Measurements from ENCODE around the gene PLS3. TPM values are rescaled to one million over a fixed set of nuclear protein-coding genes. Genes with fewer than 3 reads are reported as not detected.
A peak's percentile ranks its signal among the peaks of the same experiment; 100 is the strongest.

PLS3 gene
- total and polyA plus RNA-seq, 2 experiments from 2014 or later = 114 to 218 TPM

DNA sequence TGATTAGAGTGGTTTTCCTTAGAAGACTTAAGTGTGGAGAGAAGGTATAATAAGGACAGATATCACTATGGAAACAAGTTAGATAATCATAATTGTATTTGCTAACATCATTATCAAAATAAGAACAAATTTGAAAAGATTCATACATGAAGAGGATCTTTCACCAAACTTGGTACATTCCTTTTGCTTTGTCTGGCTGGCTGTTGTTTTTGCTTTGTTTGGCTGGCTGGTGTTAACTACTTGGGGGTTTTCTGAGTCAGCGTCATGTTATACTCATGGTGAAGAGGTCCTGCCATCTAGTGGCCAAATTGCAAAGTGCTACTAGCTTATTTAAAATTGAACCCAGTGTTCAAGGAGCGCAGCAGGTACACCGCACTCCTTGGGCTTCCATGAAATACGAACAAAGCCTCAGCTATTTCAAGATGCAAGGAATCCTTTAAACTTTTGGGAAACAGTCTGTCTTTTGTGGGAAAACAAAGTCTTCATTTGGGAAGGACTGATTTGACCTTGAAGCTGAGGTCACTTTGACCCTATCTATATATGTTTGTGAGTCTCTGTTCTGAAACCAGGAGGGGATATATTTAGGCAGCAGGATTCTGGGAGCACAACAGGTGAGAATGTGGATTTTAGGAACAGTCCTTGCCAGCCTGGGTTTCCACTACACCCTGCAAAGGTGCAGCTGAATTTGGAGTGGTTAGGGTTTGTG is 129.7 kb downstream of the PLS3 start:
- Histone ChIP-seq H3K27me3 (no peaks in the 10 kb centered on the region), H3K9me3 (ENCODE audit: low read depth) (no peaks in the 10 kb centered on the region), H3K4me3 (no peak overlapping the region), H3K27ac (no peak overlapping the region), H3K36me3 (no peaks in the 10 kb centered on the region), H3K4me1 (ENCODE audit: low read depth) (no peaks in the 10 kb centered on the region)
- peak; percentile 87 to 88 for DNase-seq (ENCODE audit: low read depth in 1 of 2, low spot score in 1 of 2)
- TF ChIP-seq, protein P1, sequence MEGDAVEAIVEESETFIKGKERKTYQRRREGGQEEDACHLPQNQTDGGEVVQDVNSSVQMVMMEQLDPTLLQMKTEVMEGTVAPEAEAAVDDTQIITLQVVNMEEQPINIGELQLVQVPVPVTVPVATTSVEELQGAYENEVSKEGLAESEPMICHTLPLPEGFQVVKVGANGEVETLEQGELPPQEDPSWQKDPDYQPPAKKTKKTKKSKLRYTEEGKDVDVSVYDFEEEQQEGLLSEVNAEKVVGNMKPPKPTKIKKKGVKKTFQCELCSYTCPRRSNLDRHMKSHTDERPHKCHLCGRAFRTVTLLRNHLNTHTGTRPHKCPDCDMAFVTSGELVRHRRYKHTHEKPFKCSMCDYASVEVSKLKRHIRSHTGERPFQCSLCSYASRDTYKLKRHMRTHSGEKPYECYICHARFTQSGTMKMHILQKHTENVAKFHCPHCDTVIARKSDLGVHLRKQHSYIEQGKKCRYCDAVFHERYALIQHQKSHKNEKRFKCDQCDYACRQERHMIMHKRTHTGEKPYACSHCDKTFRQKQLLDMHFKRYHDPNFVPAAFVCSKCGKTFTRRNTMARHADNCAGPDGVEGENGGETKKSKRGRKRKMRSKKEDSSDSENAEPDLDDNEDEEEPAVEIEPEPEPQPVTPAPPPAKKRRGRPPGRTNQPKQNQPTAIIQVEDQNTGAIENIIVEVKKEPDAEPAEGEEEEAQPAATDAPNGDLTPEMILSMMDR (IDR thresholded peaks at IDR 0.05; ENCODE audit: low read depth, low read length) = peak; percentile 58

DNA sequence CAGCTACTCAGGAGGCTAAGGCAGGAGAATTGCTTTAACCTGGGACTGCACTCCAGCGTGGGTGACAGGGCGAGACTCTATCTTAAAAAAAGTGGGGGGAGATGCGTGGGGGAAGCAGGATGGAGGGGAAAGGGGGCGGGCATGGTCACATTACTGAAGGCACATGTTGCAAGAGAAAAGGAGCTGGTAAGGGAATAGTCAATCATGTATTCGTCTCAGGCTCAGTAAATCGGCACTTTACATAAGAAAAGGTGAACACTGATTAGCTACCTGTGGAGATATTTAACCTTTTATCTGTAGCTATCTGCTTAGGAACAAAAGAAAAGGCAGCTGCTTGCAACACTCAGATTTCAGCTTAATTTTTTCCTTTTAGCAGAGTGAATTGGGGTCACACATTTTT is 132.5 kb downstream of the PLS3 start:
- TF ChIP-seq, protein P1 (IDR thresholded peaks at IDR 0.05; ENCODE audit: low read depth, low read length) = no peak
- DNase-seq (ENCODE audit: low read depth in 1 of 2, low spot score in 1 of 2) = no peak
- no peaks in the 10 kb centered on the region for H3K27me3 ChIP-seq
- no peak overlapping the region for H3K4me3 ChIP-seq
- no peaks in the 10 kb centered on the region for H3K36me3 ChIP-seq
- H3K4me1 ChIP-seq (ENCODE audit: low read depth) = no peaks in the 10 kb centered on the region
- no peaks in the 10 kb centered on the region for H3K9me3 ChIP-seq (ENCODE audit: low read depth)
- H3K27ac ChIP-seq = no peak overlapping the region

DNA sequence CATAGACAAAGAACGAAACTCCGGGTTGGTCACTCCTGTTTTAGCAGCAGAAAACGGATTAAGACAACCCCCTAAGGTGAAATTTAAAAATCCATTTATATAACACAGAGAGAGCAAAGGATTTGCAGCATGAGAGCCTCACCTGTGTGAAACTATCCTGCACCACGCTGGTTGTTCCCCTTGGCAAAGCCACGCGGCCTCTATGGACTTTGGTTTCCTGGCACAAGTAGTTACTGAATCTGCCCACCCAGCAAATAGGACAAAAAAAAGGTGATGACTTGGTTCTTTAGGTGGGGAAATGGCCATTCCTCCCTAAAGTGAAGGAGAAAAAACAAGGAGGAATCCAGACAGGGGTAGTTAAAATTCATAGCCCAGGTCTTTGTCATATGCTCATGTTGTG is 133.1 kb downstream of the PLS3 start:
- H3K9me3 ChIP-seq (ENCODE audit: low read depth) = no peaks in the 10 kb centered on the region
- H3K4me1 ChIP-seq (ENCODE audit: low read depth) = no peaks in the 10 kb centered on the region
- no peak for DNase-seq (ENCODE audit: low read depth in 1 of 2, low spot score in 1 of 2)
- no peaks in the 10 kb centered on the region for H3K27me3 ChIP-seq
- H3K36me3 ChIP-seq = no peaks in the 10 kb centered on the region
- no peak overlapping the region for H3K4me3 ChIP-seq
- H3K27ac ChIP-seq = no peak overlapping the region
- TF ChIP-seq, protein P1 (IDR thresholded peaks at IDR 0.05; ENCODE audit: low read depth, low read length) = no peak

DNA sequence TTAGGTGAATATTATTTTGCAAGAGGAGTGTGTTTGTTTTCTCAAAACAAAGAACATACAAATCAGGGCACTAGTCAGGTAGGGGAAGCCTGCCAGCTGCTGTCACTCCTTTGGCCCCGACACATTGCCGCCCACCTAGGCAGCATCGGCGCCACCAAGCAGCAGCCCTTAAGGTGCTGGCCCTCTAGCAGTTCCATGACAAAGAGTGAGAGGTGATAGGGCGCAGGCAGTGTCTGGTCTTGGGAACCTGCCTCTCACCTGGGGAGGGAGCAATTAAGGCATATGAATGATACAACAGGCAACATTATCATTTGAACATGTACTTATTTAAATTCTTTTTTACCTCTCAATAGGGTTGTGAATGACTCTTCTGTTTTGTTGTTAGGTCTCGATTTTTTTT is 135.1 kb downstream of the PLS3 start:
- Histone ChIP-seq H3K9me3 (ENCODE audit: low read depth) (no peaks in the 10 kb centered on the region), H3K27me3 (no peaks in the 10 kb centered on the region), H3K4me3 (no peak overlapping the region), H3K36me3 (no peaks in the 10 kb centered on the region), H3K4me1 (ENCODE audit: low read depth) (no peaks in the 10 kb centered on the region), H3K27ac (no peak overlapping the region)
- DNase-seq (ENCODE audit: low read depth in 1 of 2, low spot score in 1 of 2) = no peak
- TF ChIP-seq, protein P1 (IDR thresholded peaks at IDR 0.05; ENCODE audit: low read depth, low read length) = no peak

DNA sequence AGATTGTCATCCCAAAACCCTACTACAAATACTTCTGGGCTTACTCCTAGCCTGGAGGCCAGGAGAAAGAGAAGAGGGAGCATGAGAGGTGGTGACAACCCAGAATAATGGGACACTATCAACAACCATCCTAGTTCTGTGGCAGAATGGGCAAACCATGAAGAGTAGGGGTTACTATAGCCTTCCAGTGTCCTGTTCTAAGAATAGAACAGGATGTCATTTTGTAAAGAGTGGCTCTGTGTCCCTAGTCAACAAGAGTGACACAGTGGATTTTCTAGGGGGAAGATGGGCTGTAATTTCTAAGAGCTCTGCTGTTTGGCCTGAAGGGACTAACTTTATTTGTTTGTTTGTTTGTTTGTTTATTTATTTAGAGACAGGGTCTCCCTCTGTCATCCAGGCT is 136.0 kb downstream of the PLS3 start:
- Histone ChIP-seq H3K27me3 (no peaks in the 10 kb centered on the region), H3K4me1 (ENCODE audit: low read depth) (no peaks in the 10 kb centered on the region), H3K36me3 (no peaks in the 10 kb centered on the region), H3K27ac (no peak overlapping the region), H3K9me3 (ENCODE audit: low read depth) (no peaks in the 10 kb centered on the region), H3K4me3 (no peak overlapping the region)
- TF ChIP-seq, protein P1 (IDR thresholded peaks at IDR 0.05; ENCODE audit: low read depth, low read length) = no peak
- no peak for DNase-seq (ENCODE audit: low read depth in 1 of 2, low spot score in 1 of 2)

Data from cardiac muscle cell (in vitro differentiated cells and primary cell).